HG03103 (cell line): Measurements from ENCODE around the gene P4HTM.
"Not testable (repeated sequence)": the region's sequence is repeated elsewhere in the genome, so short reads cannot be mapped to it uniquely, and the experiment has no call there.

Experiments used
- ATAC-seq: cut with Tn5 transposase; IDR thresholded peaks from one replicate; pipeline ENCODE4 v1.9.1; 2021; ENCODE audit warnings: low read depth; ENCODE audit not compliant: unreplicated experiment

The P4HTM gene

GRCh38 chr3:49007771-49008528 is 17.9 kb downstream of the P4HTM start:
- ATAC-seq = peak; percentile 36

GRCh38 chr3:49008627-49009026 is 18.6 kb downstream of the P4HTM start:
- not testable (repeated sequence) for ATAC-seq

GRCh38 chr3:49009396-49009795 is 19.4 kb downstream of the P4HTM start:
- ATAC-seq = no peak

DNA sequence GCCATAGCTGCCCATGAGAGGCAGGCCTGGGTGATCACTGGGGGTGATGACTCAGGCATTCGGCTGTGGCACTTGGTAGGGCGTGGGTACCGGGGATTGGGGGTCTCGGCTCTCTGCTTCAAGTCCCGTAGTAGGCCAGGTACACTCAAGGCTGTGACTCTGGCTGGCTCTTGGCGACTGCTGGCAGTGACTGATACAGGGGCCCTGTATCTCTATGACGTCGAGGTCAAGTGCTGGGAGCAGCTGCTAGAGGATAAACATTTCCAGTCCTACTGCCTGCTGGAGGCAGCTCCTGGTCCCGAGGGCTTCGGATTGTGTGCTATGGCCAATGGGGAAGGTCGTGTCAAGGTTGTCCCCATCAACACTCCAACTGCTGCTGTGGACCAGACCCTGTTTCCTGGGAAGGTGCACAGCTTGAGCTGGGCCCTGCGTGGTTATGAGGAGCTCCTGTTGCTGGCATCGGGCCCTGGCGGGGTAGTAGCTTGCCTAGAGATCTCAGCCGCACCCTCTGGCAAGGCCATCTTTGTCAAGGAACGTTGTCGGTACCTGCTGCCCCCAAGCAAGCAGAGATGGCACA is 22.5 kb downstream of the P4HTM start:
- ATAC-seq = no peak

DNA sequence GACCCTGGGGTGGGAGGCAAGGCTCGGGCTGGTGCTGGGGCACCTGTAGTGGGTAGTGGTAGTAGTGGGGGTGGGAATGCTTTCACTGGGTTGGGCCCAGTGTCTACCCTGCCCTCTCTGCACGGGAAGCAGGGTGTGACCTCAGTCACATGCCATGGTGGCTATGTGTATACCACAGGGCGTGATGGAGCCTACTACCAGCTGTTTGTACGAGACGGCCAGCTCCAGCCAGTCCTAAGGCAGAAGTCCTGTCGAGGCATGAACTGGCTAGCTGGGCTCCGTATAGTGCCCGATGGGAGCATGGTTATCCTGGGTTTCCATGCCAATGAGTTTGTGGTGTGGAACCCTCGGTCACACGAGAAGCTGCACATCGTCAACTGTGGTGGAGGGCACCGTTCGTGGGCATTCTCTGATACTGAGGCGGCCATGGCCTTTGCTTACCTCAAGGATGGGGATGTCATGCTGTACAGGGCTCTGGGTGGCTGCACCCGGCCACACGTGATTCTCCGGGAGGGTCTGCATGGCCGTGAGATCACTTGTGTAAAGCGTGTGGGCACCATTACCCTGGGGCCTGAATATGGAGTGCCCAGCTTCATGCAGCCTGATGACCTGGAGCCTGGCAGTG is 23.2 kb downstream of the P4HTM start:
- no peak for ATAC-seq

DNA sequence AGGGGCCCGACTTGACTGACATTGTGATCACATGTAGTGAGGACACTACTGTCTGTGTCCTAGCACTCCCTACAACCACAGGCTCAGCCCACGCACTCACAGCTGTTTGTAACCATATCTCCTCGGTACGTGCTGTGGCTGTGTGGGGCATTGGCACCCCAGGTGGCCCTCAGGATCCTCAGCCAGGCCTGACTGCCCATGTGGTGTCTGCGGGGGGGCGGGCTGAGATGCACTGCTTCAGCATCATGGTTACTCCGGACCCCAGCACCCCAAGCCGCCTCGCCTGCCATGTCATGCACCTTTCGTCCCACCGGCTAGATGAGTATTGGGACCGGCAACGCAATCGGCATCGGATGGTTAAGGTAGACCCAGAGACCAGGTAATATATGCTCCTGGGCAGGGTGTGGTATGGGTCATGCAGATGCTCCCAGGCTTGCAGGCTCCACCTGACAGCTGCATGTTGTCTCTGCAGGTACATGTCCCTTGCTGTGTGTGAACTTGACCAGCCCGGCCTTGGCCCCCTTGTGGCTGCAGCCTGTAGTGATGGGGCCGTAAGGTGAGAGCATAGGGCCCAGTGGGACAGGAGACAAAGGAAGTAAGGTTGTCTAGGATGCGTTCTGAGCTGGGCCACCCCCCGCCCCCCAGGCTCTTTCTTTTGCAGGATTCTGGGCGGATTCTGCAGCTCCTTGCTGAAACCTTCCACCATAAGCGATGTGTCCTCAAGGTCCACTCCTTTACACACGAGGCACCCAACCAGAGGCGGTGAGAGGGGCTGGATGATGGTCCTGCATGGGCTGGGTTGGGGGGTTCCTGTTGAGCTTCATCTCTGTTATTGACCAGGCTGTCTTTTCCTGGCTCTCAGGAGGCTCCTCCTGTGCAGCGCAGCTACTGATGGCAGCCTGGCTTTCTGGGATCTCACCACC is 24.0 kb downstream of the P4HTM start:
- ATAC-seq = no peak

- ATAC-seq = no peak
Observed at GRCh38 chr3:49015072-49015471, 25.0 kb downstream of the P4HTM start.

- ATAC-seq = no peak
Observed at GRCh38 chr3:49015765-49016164, 25.7 kb downstream of the P4HTM start.

DNA sequence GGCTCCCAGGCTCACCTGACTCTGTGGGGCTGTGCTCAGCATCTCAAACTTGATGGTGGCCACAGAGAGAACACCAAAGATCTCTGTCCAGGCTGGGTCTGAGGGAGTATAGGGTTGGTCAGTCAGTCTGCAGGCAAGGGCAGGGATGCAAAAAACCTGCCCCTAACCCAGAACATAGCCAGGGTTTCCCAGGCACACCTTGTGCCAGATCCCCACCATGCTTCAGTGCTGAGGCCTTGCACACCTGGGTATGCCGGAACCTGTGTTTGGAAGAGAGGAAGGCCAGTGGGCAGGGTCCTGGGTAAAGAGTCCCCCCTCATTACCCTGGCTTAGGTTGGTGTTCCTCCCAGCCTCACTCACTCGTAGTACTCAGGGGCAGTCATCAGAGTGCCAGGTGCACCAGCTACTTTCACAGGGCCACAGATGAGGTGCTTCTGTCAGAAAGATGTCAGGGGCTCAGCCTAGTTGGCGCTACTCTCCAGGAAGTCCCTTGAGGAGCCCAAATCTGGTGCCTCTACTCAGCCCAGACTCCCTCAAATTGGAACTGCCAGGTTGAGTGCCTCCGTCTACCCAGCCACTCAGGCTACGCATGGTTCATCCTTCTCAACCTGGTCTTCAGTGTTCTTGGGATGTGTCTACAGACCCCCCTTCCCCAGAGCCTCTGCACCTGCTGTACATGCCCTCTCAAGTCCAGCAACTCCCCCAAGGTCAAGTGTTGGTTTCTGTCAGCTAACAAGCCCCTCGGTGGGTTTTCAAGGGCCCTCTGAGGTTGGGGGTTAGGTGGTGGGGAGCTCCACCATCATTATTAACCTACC is 26.6 kb downstream of the P4HTM start:
- no peak for ATAC-seq

- ATAC-seq = no peak
Observed at GRCh38 chr3:49017229-49017970, 27.4 kb downstream of the P4HTM start.

DNA sequence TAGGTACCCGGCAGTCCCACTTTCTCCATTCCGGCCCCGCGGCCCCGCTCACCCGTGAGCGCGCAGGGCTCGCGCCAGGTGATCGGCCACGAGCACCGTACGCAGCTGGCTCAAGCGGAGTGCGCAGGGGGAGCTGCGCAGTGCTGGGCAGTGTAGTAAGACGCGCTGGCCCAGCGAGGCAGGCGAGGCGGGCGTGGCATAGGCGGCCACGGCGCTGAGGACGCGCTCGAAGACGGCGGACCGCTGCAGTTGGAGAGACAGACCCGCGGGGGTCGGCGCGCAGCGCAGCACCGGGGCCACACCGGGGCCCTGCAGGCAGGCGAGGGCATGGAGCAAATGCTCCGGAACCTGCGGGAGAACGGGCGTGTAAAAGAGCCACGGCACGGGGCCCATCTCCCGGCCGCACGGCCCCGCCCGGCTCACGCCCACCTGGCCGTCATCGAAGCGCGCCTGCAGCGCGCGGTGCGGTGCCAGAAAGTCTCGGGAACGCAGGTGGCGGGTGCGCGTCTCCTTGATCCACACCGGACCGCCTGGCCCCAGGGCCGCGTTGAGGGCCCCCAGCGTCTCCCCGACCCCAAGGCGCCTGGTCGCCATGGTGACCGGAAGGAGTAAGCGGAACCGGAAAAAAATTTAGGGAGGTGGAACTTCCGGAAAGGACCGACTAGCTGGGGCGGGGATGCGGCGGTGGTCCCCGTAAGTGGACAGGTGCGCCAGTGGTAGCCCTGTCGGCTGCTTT is 28.1 kb downstream of the P4HTM start, which contains the start of gene DALRD3:
DALRD3 (minus strand) TSS at position 610 of the 736 bp plus-strand sequence; CDS start at position 594, 16 bp downstream.
- ATAC-seq = no peak

DNA sequence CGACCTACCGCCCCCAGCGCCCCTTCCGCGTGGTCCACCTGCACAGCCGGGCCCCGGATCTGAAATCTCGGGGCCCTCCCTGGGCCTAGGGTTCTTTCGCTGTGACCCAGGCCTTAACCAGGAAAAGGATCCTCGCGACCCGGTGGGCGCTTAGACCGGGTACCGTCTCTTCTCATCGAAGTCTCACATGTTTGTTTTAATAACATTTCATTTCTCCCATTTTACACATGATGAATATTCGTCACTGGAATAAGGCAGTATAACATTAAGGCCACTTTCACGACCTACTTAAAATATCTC is 28.6 kb downstream of the P4HTM start:
- ATAC-seq = no peak

DNA sequence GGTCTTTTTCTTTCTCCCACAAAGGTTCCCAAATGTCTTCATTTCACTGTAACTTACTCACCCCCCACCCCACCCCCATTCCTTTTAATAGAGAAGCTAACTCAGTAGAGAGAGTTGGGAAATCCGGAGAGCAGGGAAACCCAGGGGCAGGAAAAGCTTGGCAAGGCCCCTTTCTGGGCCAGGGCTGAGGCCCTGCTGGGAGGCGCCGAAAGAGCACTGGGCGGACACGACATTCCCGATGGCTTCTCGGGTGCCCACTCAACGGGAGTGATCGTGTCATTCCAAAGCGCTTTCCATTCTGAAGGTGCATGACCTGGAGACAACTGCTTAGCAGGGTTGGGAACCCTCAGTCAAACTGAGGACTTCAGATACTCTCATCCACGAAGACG is 29.9 kb downstream of the P4HTM start:
- no peak for ATAC-seq

DNA sequence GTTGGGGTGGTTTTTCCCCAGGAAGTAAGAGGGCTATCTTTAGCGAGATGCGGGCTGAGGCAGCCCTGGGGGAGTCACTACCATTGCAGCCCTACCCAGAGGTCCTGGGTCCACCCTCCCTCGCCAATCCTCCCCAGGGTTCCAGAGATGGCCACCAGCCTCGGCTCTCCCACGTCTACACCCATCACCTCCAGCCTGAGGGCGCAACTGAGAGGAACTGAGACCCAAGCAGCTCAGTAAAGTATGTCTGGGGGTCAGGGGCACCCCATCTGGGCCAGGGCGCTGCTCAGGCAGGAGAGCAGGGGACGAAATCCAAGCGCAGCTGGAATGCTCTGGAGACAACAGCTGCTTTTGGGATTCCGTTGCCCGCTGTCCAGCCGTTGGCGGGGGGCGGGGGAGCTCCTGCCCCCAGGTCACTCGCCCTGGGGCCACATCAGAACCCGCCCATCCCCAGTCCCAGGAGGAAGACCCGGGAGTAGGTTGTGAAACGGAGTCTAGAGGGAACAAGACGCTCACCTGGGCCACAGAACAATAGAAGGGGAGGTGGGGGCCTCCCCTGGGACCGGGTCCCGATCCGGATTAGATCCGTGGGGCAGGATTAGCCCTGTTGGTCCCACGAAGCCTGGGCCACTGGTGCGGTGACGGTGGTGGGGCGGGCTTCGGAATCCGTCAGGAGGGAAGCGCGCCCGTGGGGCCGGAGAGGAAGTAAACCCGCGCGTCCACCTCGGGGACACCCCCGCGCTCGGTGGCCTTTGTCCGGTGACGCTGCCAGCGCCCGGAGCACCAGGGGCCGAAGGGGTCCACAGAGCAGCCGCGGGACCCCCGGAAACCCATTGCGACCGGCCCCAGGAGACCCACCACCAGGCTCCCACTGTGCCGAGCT is 30.5 kb downstream of the P4HTM start:
- no peak for ATAC-seq

DNA sequence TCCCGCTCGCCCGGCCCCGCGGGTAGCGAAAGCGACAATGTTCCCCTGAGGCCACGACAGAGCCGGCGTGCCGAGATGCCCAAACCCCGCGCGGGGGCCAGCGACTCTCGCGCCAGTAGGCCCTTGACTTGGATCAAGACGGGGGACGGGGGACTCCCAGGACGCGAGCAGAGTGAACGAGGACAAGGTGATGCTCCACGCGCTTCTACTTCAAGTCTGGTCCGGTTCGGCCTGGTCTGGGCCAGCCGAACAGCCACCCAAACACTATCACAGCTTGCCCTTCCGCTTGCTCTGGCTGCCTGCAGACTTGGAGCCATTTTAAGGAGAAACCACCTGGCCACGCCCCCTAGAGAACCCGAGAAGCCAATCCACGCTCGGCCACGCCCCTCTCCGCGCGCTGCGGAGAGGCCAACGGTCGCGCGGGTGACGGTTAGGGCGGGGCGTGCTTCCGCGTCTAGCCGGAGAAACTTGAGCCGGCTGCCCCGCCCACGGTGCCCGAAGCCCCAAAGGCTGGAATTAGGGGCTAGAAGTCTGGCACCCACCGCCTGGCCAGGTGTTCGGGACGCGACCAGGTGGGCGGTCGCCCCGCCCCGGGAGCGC is 31.3 kb downstream of the P4HTM start:
- ATAC-seq = peak; percentile 36

GRCh38 chr3:49021813-49022687 is 32.0 kb downstream of the P4HTM start, which contains the start of gene NDUFAF3:
Gene NDUFAF3, plus strand, starts transcription at chr3:49022121. Its CDS starts 24 bp downstream, at chr3:49022145.
- peak; percentile 43 for ATAC-seq
